Measurements from ENCODE around the gene METRN. TPM values are rescaled to one million over a fixed set of nuclear protein-coding genes. Genes with fewer than 3 reads are reported as not detected.
A peak's percentile ranks its signal among the peaks of the same experiment; 100 is the strongest.

Gene METRN
- total RNA-seq = 100 to 1,000 TPM in 1 of 4 donors, 10 to 100 TPM in 3; 51.0 to 109 (median 57.0) TPM

GRCh38 chr16:714558-715476 lies at the start of gene METRN:
METRN (plus strand) TSS chr16:715118; CDS start chr16:715290, 172 bp downstream.
- H3K4me3 ChIP-seq (replicated peaks in 1 of 3) = peak within 1 kb of the TSS; percentile 53 to 57 (median 53)
- H3K4me1 ChIP-seq = peaks cover 17 to 39% of the 10 kb centered on the region in 2 donors
- H3K9me3 ChIP-seq = no peaks in the 10 kb centered on the region
- H3K27ac ChIP-seq = no peak within 1 kb of the TSS
- H3K36me3 ChIP-seq = no peaks in the 10 kb centered on the region
- DNase-seq = peak; percentile 94 to 96
- WGBS, 2 donors = 14 to 33% methylated on average over 3 to 15 of the region's 108 CpGs
- TF ChIP-seq, protein P1, sequence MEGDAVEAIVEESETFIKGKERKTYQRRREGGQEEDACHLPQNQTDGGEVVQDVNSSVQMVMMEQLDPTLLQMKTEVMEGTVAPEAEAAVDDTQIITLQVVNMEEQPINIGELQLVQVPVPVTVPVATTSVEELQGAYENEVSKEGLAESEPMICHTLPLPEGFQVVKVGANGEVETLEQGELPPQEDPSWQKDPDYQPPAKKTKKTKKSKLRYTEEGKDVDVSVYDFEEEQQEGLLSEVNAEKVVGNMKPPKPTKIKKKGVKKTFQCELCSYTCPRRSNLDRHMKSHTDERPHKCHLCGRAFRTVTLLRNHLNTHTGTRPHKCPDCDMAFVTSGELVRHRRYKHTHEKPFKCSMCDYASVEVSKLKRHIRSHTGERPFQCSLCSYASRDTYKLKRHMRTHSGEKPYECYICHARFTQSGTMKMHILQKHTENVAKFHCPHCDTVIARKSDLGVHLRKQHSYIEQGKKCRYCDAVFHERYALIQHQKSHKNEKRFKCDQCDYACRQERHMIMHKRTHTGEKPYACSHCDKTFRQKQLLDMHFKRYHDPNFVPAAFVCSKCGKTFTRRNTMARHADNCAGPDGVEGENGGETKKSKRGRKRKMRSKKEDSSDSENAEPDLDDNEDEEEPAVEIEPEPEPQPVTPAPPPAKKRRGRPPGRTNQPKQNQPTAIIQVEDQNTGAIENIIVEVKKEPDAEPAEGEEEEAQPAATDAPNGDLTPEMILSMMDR (IDR thresholded peaks at IDR 0.05) = no peak
- TF ChIP-seq POLR2A (IDR thresholded peaks at IDR 0.05) = peak in 1 of 2 donors; percentile 46
- intact Hi-C loops (cut with DNase I) = loop anchor here (10.0 kb wide), 1 partner anchor 340 kb away; no protein-coding TSS in a partner anchor
- no peaks in the 10 kb centered on the region for H3K27me3 ChIP-seq

DNA sequence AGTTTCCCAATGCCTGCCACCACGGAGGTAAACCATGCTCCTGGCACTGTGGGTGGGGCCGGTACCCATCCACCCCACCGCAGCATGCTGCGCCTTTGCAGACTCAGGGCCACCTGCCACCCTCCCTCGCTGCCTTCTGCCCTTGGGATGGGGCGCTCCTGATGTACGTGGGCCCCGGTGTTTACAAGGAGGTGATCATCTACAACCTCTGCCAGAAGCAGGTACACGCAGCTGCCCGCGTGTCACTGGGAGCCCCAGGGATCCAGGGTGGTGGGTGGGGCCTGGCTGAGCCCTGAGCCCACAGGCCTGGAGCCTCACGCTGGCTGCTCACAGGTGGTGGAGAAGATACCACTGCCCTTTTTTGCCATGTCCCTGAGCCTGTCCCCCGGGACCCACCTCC lies 48.3 kb upstream of the METRN start:
- Histone ChIP-seq H3K4me3 (replicated peaks in 1 of 3) (no peak overlapping the region), H3K27me3 (no peaks in the 10 kb centered on the region), H3K9me3 (no peaks in the 10 kb centered on the region), H3K4me1 (peaks cover 8 to 15% of the 10 kb centered on the region in 2 donors), H3K27ac (no peak overlapping the region), H3K36me3 (peaks cover 20 to 24% of the 10 kb centered on the region in 2 donors)
- TF ChIP-seq, protein P1 (IDR thresholded peaks at IDR 0.05) = no peak
- no peak for TF ChIP-seq POLR2A (IDR thresholded peaks at IDR 0.05)
- no peak for DNase-seq
- 90 to 94% methylated on average over 11 to 12 of the region's 13 CpGs for WGBS, 2 donors
- intact Hi-C loops (cut with DNase I) = no loop called here

DNA sequence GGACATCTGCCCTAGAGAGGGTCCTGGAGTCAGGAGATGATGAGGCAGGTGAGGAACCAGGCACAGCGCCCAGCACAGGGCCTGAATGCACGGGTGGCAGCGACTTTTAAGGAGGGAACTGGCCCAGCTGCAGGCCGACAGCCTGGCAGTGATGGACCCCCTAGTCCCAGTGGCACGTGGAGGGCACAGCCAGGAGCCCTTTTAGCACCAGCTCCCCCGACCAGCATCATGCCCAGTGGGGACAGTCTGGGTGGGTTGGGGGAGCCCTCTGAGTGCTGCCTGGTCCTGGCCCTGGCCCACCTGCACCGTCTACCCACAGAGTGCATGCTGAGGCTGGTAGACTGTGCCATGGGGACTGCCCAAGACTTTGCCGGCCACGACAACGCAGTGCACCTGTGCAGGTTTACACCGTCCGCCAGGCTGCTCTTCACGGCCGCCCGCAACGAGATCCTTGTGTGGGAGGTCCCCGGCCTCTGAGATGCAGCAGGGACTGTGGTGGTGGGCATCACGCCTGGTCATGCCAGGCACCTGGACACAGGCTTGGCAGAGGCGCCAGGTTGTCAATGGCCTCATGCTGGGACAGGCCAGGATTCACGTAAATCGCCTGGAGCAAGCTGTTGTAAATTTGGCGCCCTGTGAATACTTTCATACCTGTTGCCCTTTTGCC lies 47.7 kb upstream of the METRN start:
- Histone ChIP-seq H3K27ac (peak overlapping the region in 2 of 3 donors; percentile 70 to 80), H3K4me1 (peaks cover 8 to 14% of the 10 kb centered on the region in 2 donors), H3K36me3 (peaks cover 24 to 30% of the 10 kb centered on the region in 2 donors), H3K4me3 (replicated peaks in 1 of 3) (no peak overlapping the region), H3K27me3 (no peaks in the 10 kb centered on the region), H3K9me3 (no peaks in the 10 kb centered on the region)
- intact Hi-C loops (cut with DNase I) = no loop called here
- no peak for DNase-seq
- TF ChIP-seq, protein P1 (IDR thresholded peaks at IDR 0.05) = no peak
- TF ChIP-seq POLR2A (IDR thresholded peaks at IDR 0.05) = no peak
- 79 to 81% methylated on average over 14 to 19 of the region's 22 CpGs for WGBS, 2 donors

DNA sequence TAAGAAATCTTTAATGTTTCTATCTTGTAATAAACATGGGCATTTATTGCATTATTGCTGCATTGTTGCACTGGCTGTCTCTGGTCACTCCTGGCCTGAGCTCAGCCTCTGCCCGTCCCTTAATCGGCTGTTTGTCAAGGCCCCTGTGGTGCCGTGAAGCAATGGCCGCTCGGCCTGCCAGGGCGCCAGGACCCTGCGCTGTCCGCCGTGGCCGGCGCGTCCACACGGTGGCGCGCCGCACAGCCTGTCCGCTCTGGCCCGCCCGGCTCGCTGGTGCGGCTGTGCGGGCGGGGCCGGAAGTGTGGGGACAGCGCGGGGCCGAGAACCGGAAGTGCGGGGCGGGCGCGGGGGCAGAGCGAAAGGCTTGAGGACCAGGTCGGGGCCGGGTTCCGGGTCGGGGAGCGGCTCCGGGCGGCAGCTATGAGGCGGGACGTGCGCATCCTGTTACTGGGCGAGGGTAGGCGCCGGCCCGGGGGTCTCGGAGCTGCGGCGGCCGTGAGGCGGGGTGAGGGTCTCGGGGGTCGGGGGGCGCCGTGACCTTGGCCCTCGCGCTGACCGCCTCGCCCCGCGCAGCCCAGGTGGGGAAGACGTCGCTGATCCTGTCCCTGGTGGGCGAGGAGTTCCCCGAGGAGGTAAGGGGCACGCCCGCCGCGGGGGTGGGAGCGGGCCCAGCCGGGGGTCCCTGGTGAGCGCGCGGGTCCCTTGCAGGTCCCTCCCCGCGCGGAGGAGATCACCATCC lies 47.0 kb upstream of the METRN start, which contains the start of gene RHOT2:
Gene RHOT2 (plus strand): TSS at position 353 of the 739 bp plus-strand sequence. CDS start 68 bp downstream, at position 421.
- Histone ChIP-seq H3K27me3 (no peaks in the 10 kb centered on the region), H3K4me1 (peaks cover 8 to 14% of the 10 kb centered on the region in 2 donors), H3K4me3 (replicated peaks in 1 of 3) (peak within 1 kb of the TSS; percentile 72 to 94 (median 75)), H3K27ac (peak within 1 kb of the TSS; percentile 70 to 80 (median 72)), H3K9me3 (no peaks in the 10 kb centered on the region), H3K36me3 (peaks cover 31 to 37% of the 10 kb centered on the region in 2 donors)
- 0 to 1% methylated on average over 2 to 24 of the region's 78 CpGs for WGBS, 2 donors
- peak; percentile 92 to 93 for DNase-seq
- intact Hi-C loops (cut with DNase I) = no loop called here
- peak in 1 of 2 donors; percentile 65 for TF ChIP-seq POLR2A (IDR thresholded peaks at IDR 0.05)
- TF ChIP-seq, protein P1 (IDR thresholded peaks at IDR 0.05) = peak; percentile 40 to 97 (median 88)
